GM21423 (cell line): ENCODE results near the gene HSD11B1.
"Not testable (repeated sequence)": the region's sequence is repeated elsewhere in the genome, so short reads cannot be mapped to it uniquely, and the experiment has no call there.

ENCODE experiments used
- ATAC-seq: cut with Tn5 transposase; IDR thresholded peaks from one replicate; pipeline ENCODE4 v1.9.1; 2021; ENCODE audit warnings: mild to moderate bottlenecking, moderate library complexity; ENCODE audit not compliant: unreplicated experiment

The HSD11B1 gene

DNA sequence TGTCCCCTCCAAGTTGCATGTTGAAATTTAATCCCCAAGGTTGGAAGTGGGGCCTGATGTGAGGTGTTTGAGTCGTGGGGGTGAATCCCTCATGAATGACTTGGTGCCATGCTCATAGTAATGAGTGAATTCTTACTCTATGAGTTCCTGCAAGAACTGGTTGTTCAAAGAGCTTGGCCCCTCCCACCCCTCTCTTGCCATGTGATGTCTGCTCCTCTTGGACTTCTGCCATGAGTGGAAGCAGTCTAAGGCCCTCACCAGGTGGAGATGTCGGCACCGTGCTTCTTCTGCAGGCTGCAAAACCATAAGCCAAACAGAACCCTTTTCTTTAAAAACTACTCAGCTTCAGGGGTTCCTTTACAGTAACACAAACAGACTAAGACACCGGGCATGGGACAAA, 15.2 kb upstream of the HSD11B1 start:
- ATAC-seq = no peak

DNA sequence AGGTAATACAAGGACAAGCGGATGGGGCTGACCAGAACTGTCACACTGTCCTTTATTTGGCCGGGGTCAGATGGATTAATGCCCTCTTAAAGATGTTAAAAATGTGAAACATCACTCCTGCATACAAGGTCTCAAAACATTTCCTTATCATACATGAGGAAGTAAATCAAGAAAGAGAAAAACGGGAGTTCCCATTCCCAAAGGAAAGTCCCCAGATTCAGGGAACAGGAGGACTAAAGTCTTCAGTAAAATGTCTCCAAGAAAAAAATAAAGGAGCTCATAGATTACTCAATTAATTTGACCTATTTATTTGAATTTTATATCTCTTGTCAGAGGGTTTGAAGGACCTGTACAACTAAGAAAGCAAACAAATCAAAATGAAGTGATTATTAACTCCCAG, 13.4 kb upstream of the HSD11B1 start:
- no peak for ATAC-seq

DNA sequence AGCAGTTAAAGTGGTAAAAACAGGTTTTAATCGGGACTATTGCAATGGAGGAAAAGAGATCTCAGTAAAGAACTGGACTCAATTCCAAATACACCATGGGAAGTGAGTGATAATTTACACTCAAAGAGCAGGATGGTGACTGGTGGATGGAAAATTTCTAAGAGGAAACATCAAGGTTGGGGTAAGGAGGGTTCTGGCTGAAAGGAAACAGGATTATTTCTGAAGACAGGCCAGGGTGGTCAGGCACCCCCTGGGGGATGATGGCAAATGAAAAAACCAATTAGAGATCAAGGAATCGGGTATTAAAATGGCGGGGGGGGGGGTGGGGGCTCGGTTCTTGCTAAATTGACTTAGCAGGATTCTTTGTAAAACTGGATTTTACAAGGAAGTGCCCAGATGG, 12.3 kb upstream of the HSD11B1 start:
- no peak for ATAC-seq

DNA sequence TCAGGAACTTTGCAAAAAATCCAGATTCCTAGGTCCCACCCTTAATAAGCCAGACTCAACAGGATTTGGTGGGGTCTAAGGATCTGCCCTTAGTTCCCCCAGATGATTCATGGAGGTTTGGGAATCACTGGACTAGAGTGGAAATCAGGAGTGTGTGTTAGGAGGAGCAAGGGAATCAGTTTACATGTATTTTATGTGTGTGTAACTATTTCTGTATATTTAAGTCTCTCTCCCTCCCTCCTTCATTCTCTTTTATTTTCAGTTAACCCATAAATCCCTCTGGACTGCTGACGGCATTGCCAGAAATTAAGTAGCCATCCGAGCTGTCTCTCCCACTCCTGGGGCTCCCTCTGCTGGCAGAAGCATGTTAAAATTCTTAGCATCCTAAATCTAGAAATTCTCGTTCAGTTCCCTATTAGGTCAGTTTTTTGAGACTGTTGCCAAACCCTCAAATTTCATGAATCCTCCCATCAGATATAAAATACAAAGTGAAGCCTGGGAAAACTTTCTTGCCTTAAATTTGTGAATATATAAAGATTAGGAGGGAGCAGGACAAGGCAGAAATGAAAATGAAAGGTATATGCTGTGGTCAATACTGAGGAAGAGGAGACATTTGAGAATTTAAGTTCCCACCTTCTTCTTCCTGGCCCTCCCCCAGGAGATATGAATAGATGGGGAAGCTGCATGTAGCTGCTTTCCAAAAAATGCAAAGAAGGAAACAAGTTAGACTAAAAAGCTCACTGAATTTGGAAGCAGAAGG, 11.7 kb upstream of the HSD11B1 start:
- peak; percentile 57 for ATAC-seq

DNA sequence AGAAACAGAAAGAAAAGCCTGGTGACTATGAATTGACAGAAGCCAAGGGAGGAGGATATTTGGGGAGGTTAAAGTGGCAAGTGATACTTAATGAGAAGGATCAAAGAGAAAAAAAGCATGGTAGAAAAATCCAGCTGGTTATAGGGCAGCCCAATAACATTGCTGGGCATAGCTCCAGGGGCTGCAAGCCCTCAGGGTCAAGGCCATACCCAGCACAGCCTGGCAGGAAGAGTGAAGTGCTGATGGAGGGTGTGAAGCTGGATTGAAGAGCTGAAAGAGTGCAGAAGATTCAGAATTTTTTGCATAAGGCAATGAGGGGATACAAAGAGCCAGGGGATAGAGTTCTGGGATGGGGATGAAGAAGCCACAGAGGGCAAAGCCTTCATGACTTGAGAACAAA, 8.0 kb upstream of the HSD11B1 start:
- ATAC-seq = no peak

DNA sequence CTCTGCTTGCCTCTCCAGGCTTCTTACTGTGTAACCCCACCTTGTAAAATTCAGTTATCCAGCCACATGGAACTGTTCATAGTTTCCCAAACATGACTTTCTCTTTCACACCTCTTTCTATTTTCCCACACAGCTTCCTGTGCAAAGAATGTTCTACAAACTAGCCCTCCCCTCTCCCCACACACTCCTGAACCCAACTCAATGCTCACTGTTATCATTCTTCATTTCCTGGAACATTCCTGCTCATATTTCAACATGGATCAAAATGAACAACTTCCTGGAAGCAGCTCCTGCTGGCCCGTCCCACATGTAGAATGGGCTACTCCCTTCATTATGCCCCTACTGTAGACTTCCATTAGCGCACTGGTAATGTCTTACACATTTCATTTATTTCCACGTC, 7.5 kb upstream of the HSD11B1 start:
- ATAC-seq = no peak

DNA sequence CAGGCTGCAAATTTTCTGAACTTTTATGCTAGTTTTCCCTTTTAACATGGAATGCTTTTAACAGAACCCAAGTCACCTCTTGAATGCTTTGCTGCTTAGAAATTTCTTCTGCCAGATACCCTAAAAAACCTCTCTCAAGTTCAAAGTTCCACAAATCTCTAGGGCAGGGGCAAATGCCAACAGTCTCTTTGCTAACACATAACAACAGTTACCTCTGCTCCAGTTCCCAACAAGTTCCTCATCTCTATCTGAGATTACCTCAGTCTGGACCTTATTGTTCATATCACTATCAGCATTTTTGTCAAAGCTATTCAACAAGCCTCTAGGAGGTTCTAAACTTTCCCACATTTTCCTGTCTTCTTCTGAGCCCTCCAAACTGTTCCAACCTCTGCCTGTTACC, 4.0 kb upstream of the HSD11B1 start:
- not testable (repeated sequence) for ATAC-seq

DNA sequence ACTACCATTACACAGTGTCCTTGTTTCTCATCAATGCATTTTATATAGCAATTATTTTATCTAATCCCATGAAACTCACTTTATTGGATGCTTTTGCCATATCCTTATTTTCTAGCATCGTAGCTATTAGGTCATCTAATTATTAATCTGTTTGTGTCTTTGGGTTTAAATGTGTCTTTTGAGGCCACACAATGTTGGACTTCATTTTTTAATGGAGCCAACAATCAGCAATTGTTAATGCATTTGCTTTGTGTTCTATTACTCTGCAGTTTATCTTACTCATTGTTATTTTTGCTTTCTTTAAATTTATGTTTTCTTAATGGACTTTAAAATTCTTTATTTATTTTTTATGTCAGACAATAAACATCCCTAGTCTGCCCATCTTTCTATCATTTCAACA, 1.8 kb upstream of the HSD11B1 start:
- no peak for ATAC-seq

DNA sequence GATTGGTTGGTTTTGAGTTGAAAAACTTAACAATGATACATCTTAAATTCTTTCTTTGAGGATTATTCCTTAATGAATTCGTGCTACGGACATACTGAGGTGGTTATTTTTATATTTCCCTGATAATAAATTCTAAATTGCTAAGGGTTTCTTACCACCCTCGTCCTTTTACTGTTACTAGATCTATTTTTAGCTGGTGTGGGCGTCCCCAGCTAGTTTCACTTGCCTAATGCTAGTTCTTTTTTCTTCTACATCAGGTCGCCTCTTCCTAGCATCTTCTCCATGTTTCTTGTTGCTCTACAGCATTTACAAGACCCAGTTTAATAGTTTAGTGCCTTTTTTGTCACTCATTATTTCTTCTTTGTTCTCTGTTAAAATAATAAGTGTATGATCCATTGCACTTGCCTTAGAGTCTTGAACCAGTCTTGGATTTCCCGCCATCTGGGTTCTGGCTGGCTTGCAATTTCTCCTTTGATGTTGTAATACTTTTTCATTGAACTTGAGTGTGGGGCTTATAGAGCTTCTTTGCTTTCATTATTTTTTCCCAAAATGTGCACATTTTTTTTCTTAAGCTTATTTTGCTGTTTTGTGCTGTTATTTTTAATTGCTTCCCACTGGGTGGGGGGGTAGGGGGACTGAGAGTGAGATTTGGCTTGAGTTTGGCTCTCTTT, 677 bp upstream of the HSD11B1 start:
- ATAC-seq = no peak

DNA sequence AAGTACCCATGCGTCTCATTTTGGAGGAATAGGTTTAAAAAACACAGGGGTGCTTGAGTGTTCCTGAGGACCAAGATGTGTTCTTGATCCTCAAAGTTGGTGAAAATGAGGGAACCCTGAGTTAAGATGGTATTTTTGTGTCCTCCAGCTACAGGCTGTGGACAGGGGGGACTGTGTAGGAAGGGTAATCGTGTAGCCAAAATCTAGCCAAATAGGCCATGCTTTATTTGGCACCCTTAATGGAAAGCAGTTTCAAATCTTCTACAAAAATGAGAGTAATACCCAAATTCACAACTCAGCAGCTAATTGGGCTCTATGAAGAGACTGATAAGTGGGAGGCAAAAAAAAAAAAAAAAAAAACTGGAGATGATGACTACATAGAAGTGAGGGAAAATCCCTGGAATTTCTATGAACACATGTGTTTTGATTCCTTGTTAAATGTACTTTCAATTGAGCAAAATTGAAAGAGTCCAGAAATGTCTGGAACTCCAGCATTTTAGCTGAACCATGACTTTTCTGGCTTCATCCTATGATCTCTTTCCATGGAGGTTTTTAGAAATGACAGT, 470 bp downstream of the HSD11B1 start:
- ATAC-seq = no peak

DNA sequence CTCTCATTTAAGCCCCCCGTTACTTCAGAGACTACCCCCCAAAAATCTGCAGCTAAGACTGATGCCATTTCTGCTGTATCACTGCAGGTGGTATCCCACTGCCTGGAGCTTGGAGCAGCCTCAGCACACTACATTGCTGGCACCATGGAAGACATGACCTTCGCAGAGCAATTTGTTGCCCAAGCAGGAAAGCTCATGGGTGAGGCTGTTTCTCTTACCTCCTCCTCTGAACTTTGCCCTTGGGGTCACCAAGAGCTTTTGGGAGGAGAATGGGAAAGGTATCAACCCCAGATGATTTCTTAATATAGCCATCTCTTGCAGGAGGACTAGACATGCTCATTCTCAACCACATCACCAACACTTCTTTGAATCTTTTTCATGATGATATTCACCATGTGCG, 2.0 kb downstream of the HSD11B1 start:
- ATAC-seq = no peak

DNA sequence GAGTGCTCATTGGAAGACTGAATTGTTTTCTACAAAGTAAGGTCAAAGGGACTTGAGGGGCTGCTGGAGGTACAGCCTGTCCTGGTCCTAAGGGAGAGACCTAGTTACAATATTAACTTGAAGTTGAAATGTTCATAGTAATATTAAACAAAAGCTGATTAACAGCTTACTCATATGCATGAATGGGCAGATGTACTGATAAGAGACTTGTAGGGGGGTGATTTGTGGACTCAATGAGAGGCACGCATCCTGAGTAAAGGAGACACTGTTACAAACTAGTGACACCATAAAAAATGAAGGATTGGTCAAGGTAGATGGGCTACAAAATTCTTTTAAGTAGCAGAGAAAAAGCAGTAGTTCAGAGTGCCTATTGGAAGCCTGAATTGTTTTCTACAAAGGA, 2.7 kb downstream of the HSD11B1 start:
- no peak for ATAC-seq

DNA sequence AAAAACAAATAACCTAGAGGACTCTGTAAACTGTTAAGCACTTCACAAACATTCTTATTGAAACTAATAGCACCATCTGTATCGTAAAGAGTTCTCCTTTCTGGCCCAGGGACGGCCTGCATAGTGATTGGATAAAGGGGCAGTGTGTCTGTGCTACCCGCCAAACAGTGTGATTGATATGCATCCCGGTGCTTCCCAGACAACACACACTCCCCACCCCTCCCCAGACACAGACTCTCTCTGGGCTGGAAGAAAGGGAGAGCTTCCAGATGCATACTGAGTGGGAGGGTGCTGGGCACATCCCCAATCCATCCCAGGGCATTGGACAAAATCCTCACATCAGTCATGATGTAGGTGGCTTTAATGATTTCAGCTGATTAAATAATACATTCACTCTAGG, 3.7 kb downstream of the HSD11B1 start:
- no peak for ATAC-seq

DNA sequence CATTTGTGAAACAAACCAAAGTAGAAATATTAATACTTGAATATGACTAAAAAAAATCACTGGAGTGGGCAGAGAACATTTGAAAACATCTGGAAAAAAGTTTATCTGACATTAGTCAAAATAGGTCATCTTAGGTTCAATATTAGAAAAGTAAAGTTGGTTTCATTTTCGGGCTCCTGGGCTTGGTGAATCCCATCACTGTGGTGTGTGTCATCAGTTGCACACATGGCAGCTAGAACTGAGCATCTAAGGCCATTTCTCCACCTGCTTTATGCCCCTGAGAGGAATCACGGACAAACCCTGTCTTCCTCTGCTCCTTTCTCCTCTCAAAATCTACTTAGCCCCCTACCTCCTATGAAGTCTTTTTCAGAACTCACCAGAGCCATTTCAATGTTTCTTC, 5.4 kb downstream of the HSD11B1 start:
- ATAC-seq = no peak

DNA sequence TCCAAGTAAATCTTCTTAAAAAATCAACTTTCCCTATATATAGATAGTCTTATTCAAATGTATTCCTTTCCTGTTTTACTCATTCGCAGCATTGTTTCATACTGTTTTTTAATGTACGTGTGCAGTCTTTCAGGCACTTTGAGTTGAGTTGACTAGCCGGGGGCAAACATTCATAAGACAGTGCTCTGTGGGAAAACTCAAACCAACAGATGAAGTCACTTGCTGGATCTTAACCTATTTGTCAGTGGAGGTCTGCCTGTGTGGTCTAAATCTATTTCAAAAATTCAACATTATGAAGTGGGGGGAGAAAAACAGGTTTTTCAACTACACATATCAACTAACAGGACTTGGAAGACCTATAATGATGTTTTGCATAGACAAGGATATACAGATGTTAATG, 6.2 kb downstream of the HSD11B1 start:
- no peak for ATAC-seq

DNA sequence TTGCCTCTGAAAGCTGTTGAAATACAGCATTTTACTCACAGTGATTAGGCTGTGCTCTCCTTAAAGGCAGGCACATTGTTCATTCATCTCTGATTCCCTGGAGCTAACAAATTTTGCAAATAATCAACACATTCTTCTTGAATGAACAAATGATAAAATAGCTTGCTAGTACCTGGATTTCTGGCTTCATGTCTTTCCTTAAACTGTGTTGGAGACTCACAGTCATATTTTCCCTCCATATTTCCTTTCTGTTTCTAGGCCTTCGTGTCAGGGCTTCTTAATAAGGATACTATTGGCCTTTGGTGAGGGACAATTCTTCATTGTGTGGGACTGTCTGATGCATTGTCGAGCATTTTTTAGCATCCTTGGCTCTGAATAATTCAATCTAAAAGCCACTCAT, 9.7 kb downstream of the HSD11B1 start:
- ATAC-seq = no peak

DNA sequence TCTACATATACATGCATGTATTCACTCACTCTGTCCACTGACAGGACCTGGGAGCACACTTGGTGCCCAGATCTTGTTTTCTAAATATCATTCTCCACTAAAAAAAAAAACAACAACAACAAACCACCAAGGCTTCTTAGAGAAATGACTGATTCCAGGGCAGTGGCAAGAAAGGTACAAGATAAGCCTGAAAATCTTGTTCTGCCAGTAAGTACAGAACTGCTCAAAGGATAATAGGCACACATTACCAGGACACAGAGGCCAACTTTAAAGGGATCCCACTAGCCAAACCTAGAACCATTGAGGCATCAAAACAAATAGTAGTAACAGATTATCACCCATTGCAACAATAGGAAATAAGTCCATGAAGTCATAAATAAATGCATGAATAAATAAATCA, 10.7 kb downstream of the HSD11B1 start:
- no peak for ATAC-seq

DNA sequence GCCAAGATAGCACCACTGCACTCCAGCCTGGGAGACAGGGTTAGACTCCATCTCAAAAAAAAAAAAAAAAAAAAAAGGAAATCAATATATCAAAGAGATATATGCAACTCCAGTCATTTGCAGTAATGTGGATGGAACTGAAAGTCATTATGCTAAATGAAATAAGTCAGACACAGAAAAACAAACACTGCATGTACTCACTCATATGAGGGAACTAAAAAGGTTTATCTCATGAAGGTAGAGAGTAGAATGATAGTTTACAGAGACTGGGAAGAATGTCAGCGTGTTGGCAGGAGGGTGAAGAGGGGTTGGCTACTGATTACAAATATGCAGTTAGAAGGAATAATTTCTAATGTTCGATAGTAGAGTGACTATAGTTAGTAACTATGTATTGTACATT, 13.2 kb downstream of the HSD11B1 start:
- no peak for ATAC-seq

DNA sequence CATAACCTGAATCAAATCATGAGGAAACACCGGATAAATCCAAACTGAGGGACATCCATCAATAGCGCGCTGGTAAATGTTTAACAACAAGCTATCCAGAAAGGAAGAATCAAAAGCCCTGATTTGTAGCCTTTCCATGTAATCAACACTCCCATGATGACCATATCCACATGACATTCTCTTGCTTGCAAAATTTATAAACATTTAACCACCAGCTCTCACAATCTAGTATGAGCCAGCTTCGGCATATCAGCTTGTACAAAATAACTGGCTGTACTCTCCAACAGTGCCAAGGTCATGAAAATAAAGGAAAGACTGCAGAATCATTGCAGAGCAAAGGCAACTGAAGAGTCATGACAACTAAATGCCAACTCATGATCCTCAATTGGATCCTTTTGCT, 15.7 kb downstream of the HSD11B1 start:
- no peak for ATAC-seq

DNA sequence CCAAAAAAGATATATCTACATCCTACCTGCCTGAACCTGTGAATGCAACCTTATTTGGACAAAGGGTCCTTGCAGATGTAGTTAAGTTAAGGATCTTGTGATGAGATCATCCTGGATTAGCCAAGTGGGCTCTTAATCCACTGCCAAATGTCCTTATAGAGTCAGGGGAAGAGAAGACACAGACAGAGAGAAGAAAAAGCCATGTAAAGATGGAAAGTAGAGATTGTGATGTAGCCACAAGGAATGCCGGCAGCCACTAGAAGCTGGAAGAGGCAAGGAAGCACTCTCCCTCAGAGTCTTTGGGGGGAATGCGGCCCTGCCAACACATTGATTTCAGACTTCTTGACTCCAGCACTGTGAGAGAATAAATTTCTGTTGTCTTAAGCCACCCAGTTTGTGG, 16.2 kb downstream of the HSD11B1 start:
- no peak for ATAC-seq

DNA sequence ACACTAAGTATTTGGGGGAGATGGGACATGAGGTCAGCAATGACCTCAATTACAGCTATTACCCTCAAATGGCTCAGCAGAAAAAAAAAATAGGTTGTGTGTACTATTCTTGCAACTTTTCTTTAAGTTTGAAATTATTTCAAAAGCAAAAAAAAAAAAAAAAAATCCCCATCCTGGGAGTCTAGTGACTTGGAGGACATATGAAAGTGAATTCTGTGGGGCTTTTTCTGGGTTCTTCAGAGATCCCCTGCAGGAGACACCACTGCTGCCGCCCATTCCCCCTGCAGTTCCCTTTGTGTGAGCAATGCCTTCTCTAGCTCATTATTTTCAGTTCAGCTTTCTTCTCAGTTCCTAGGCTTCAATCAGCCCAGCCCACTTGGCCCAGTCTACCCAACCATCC, 16.7 kb downstream of the HSD11B1 start:
- no peak for ATAC-seq

DNA sequence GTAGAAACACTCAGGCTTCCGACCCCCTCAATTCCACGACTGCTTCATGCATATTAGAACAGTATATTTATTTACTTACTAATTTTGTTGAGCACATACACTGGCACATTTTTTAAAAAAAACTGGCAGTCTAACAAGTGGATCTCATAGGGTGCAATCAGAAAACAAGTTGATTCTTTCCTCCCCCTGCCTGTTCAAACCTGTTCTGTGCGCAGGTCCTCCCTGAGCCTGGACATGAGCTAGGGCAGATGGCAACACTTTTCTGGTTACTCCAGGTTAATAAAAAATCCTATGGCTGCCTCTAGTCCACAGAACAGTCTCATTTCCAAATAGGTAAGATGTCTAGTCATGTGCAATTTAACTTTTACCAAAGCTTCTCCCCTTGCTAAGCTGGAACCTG, 18.6 kb downstream of the HSD11B1 start:
- ATAC-seq = no peak
